ENCODE data around the gene PKN1. TPM values are rescaled to one million over a fixed set of nuclear protein-coding genes. Genes with fewer than 3 reads are reported as not detected.

PKN1 gene
- total and polyA plus RNA-seq, 10 of the 15 experiments (the other 5 are each of a cell fraction or from before 2014, with no cell fraction given): 1.0 to 189 (median 52.7) TPM

DNA sequence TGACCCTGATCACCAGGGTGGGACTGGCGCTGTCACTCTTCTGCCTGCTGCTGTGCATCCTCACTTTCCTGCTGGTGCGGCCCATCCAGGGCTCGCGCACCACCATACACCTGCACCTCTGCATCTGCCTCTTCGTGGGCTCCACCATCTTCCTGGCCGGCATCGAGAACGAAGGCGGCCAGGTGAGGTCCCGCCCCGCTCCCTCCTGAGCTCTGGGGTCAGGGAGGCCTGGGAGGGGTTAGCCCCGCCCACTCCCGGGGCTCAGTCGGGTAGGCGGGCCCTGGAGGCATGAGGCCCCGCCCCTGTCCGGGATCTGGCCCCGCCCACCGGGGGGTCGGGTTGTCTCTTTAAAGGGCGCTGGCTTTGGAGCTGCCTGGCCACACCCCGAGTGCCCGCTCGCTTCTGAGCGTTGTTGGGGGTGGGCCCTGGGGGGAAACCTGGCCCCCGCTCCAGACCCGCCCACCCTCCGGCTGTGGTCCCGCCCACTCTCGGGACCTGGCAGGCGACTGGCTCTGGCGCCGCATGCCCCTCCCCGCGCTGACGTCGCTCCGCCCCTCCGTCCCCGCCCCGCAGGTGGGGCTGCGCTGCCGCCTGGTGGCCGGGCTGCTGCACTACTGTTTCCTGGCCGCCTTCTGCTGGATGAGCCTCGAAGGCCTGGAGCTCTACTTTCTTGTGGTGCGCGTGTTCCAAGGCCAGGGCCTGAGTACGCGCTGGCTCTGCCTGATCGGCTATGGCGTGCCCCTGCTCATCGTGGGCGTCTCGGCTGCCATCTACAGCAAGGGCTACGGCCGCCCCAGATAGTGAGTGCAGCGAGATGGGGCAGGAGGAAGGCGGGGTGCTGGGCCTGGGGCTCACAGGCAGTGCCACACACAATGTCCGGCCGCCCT lies 27.1 kb upstream of the PKN1 start (continued):
- TF ChIP-seq, protein P1, sequence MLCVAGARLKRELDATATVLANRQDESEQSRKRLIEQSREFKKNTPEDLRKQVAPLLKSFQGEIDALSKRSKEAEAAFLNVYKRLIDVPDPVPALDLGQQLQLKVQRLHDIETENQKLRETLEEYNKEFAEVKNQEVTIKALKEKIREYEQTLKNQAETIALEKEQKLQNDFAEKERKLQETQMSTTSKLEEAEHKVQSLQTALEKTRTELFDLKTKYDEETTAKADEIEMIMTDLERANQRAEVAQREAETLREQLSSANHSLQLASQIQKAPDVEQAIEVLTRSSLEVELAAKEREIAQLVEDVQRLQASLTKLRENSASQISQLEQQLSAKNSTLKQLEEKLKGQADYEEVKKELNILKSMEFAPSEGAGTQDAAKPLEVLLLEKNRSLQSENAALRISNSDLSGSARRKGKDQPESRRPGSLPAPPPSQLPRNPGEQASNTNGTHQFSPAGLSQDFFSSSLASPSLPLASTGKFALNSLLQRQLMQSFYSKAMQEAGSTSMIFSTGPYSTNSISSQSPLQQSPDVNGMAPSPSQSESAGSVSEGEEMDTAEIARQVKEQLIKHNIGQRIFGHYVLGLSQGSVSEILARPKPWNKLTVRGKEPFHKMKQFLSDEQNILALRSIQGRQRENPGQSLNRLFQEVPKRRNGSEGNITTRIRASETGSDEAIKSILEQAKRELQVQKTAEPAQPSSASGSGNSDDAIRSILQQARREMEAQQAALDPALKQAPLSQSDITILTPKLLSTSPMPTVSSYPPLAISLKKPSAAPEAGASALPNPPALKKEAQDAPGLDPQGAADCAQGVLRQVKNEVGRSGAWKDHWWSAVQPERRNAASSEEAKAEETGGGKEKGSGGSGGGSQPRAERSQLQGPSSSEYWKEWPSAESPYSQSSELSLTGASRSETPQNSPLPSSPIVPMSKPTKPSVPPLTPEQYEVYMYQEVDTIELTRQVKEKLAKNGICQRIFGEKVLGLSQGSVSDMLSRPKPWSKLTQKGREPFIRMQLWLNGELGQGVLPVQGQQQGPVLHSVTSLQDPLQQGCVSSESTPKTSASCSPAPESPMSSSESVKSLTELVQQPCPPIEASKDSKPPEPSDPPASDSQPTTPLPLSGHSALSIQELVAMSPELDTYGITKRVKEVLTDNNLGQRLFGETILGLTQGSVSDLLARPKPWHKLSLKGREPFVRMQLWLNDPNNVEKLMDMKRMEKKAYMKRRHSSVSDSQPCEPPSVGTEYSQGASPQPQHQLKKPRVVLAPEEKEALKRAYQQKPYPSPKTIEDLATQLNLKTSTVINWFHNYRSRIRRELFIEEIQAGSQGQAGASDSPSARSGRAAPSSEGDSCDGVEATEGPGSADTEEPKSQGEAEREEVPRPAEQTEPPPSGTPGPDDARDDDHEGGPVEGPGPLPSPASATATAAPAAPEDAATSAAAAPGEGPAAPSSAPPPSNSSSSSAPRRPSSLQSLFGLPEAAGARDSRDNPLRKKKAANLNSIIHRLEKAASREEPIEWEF (IDR thresholded peaks at IDR 0.05; ENCODE audit: insufficient replicate concordance, low read depth, low read length): no peak

DNA sequence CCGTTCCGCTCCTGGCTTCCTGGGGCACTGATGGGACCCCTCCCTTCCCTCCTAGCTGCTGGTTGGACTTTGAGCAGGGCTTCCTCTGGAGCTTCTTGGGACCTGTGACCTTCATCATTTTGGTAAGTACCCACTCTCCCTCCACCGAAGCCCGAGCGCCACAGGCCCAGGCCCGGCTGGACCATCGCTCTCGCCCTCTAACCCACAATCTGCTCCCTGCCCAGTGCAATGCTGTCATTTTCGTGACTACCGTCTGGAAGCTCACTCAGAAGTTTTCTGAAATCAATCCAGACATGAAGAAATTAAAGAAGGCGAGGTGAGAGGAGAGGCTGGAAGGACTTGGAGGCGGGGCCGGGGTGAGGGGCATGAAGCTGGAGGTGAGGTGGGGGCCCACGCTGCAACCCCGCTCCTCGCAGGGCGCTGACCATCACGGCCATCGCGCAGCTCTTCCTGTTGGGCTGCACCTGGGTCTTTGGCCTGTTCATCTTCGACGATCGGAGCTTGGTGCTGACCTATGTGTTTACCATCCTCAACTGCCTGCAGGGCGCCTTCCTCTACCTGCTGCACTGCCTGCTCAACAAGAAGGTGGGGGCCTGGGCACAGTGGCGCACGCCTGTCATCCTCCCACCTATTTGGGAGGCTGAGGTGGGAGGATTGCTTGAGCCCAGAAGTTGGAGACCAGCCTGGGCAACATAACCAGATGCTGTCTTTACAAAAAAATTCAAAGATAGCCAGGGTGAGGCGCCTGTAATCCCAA lies 26.3 kb upstream of the PKN1 start:
- in situ Hi-C loops (cut with MboI): no loop called here
- SMC1A ChIA-PET (ENCODE audit: uncharacterized antibody, unreplicated experiment): interaction anchor here (0.6 to 3.3 kb wide), 11 partner anchors 9 to 188 kb away, joined by 3 to 25 read pairs (median 5); no protein-coding TSS in a partner anchor
- no peaks in the 10 kb centered on the region; the same call in 2 of the 3 replicates for H3K9me3 ChIP-seq (replicated peaks; ENCODE audit: control insufficient read depth, insufficient read depth, low read length)
- no peaks in the 10 kb centered on the region for H3K4me1 ChIP-seq (ENCODE audit: control insufficient read depth, insufficient read depth, low read length)
- peaks cover under 1% of the 10 kb centered on the region for H3K79me2 ChIP-seq (ENCODE audit: control insufficient read depth, insufficient read depth, low read length)
- RAD21 ChIA-PET (ENCODE audit: unreplicated experiment): interaction anchor here (0.6 to 4.6 kb wide), 16 partner anchors 8 to 270 kb away, joined by 3 to 94 read pairs (median 7); partner anchors contain the start of gene ASF1B
- ATAC-seq (no peak), DNase-seq (ENCODE audit: low read depth, low spot score) (no peak), FAIRE-seq (no peak)
- POLR2A ChIA-PET: interaction anchor here (0.6 to 4.0 kb wide), 4 partner anchors 20 to 100 kb away, joined by 3 to 38 read pairs (median 3); no protein-coding TSS in a partner anchor
- no peak overlapping the region for H3K9ac ChIP-seq (ENCODE audit: control insufficient read depth, insufficient read depth, low read length)
- CTCF ChIA-PET: interaction anchor here (0.5 to 7.1 kb wide), 21 partner anchors 8 to 1683 kb away, joined by 3 to 125 read pairs (median 5); partner anchors contain the start of genes ADGRE5, DDX39A and TNPO2
- intact Hi-C loops (cut with micrococcal nuclease; ENCODE audit: unreplicated experiment): loop anchor here (2.0 to 5.0 kb wide), 2 partner anchors 46 to 270 kb away; partner anchors contain the start of gene ASF1B
- no TSS peak for BruUV-seq (replicated peaks)
- H3K27ac ChIP-seq (ENCODE audit: control insufficient read depth, insufficient read depth): no peak overlapping the region
- 97% methylated on average over 27 of the region's 27 CpGs for WGBS (ENCODE audit: insufficient coverage, insufficient replicate concordance, low lambda C conversion rate, missing lambda C conversion rate)
- no peak overlapping the region for H2AFZ ChIP-seq (ENCODE audit: control insufficient read depth, low read depth, low read length)
- peaks cover 36 to 61% of the 10 kb centered on the region in 2 experiments for H3K36me3 ChIP-seq (ENCODE audit: control insufficient read depth in 2 of 2, insufficient read depth in 2 of 2, low read length in 1 of 2)
- no peaks in the 10 kb centered on the region for H3K27me3 ChIP-seq (replicated peaks in 1 of 2; ENCODE audit: control insufficient read depth in 2 of 2, insufficient read depth in 2 of 2, low read length in 1 of 2)
- H4K20me1 ChIP-seq (ENCODE audit: control insufficient read depth, insufficient read depth): peaks cover 3% of the 10 kb centered on the region; the same call in 1 of the 2 replicates
- H3K4me2 ChIP-seq (ENCODE audit: control insufficient read depth, insufficient read depth): no peak overlapping the region
- no peak overlapping the region for H3K4me3 ChIP-seq
- TF ChIP-seq SIN3A (IDR thresholded peaks at IDR 0.05; ENCODE audit: low read depth, low read length): no peak
- TF ChIP-seq KLF5 (IDR thresholded peaks at IDR 0.05; ENCODE audit: partially characterized antibody): no peak
- TF ChIP-seq, protein P2, sequence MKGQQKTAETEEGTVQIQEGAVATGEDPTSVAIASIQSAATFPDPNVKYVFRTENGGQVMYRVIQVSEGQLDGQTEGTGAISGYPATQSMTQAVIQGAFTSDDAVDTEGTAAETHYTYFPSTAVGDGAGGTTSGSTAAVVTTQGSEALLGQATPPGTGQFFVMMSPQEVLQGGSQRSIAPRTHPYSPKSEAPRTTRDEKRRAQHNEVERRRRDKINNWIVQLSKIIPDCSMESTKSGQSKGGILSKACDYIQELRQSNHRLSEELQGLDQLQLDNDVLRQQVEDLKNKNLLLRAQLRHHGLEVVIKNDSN (IDR thresholded peaks at IDR 0.05; ENCODE audit: borderline replicate concordance, extremely low read length, insufficient read depth, low read depth, low read length): no peak
- no peak for TF ChIP-seq SMAD5 (IDR thresholded peaks at IDR 0.05; ENCODE audit: low read depth)
- TF ChIP-seq, protein P3, sequence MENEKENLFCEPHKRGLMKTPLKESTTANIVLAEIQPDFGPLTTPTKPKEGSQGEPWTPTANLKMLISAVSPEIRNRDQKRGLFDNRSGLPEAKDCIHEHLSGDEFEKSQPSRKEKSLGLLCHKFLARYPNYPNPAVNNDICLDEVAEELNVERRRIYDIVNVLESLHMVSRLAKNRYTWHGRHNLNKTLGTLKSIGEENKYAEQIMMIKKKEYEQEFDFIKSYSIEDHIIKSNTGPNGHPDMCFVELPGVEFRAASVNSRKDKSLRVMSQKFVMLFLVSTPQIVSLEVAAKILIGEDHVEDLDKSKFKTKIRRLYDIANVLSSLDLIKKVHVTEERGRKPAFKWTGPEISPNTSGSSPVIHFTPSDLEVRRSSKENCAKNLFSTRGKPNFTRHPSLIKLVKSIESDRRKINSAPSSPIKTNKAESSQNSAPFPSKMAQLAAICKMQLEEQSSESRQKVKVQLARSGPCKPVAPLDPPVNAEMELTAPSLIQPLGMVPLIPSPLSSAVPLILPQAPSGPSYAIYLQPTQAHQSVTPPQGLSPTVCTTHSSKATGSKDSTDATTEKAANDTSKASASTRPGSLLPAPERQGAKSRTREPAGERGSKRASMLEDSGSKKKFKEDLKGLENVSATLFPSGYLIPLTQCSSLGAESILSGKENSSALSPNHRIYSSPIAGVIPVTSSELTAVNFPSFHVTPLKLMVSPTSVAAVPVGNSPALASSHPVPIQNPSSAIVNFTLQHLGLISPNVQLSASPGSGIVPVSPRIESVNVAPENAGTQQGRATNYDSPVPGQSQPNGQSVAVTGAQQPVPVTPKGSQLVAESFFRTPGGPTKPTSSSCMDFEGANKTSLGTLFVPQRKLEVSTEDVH (IDR thresholded peaks at IDR 0.05; ENCODE audit: low read depth, partially characterized antibody): no peak

All from GM12878 (cell line).